Measurements from ENCODE around the gene RAPGEF5.

RAPGEF5 gene

DNA sequence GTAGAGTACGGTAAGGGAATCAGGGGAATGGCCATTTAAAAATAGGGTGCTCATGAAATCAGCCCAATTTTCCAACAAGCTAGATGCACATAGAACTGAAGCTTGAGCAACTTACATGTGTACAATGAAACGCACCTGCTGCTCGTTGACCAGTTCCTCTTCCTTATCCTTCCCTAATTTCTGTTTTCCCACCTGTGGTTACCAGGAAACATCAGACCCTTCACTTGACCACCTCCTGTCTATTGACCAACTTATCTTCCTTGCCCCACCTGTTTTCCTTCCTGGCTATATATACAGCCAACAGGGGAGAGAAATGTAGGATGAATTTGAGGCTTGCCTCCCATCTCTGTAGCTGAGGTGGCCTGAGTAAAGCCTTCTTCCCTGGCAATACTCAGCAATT lies 37.8 kb upstream of the RAPGEF5 start:
- no peaks in the 10 kb centered on the region for H3K27me3 ChIP-seq (ENCODE audit: control insufficient read depth, insufficient read depth, low read length)
- H3K4me3 ChIP-seq (ENCODE audit: low read depth, low read length), result no peak overlapping the region
- H3K36me3 ChIP-seq (ENCODE audit: control insufficient read depth, insufficient read depth, low read length), result no peaks in the 10 kb centered on the region
- H3K9me3 ChIP-seq (ENCODE audit: control insufficient read depth, insufficient read depth, low read length), result no peaks in the 10 kb centered on the region
- H3K9ac ChIP-seq (ENCODE audit: low read depth, low read length), result no peak overlapping the region
- H3K4me1 ChIP-seq (ENCODE audit: control insufficient read depth, insufficient read depth, low read length), result peaks cover 3% of the 10 kb centered on the region

DNA sequence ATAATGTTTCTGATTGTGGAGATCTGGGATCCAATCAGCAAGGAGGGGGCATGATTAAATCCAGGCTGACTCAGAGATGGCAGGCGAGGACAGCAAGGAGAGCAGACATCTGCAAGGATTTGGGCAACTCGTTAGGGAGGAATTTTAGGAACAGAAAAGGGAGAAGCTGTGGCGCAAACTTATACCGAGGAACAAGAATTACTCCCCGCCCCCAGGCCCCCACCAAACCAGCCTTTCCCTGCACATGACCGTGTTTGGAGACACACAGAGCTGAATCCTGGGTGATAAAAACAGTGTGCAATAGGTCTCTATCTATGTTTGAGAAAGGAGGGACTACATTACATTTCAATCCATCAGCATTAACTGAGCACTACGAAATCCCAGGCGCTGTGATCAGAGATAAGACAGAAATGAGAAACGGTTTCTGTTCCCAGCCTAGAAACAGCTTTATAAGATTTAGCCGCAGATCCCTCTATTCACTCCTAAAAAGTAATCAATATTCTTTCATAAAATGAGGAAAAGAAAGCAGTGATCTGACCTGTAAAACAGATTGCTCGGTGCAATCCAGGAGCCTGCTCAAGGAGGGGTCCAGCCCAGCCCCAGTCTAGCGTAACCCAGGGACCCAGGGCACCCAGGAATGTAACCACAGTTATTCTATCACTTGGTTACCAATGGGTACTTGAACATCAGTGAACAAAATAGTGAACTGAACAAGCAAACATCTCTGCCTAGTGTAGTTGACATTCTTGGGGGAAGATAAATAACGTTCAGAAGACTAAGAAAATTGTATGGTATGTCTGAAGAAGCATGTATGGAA lies 37.2 kb upstream of the RAPGEF5 start:
- H3K9ac ChIP-seq (ENCODE audit: low read depth, low read length), result no peak overlapping the region
- no peak overlapping the region for H3K4me3 ChIP-seq (ENCODE audit: low read depth, low read length)
- no peaks in the 10 kb centered on the region for H3K36me3 ChIP-seq (ENCODE audit: control insufficient read depth, insufficient read depth, low read length)
- no peaks in the 10 kb centered on the region for H3K9me3 ChIP-seq (ENCODE audit: control insufficient read depth, insufficient read depth, low read length)
- no peaks in the 10 kb centered on the region for H3K27me3 ChIP-seq (ENCODE audit: control insufficient read depth, insufficient read depth, low read length)
- H3K4me1 ChIP-seq (ENCODE audit: control insufficient read depth, insufficient read depth, low read length), result peaks cover 3% of the 10 kb centered on the region

DNA sequence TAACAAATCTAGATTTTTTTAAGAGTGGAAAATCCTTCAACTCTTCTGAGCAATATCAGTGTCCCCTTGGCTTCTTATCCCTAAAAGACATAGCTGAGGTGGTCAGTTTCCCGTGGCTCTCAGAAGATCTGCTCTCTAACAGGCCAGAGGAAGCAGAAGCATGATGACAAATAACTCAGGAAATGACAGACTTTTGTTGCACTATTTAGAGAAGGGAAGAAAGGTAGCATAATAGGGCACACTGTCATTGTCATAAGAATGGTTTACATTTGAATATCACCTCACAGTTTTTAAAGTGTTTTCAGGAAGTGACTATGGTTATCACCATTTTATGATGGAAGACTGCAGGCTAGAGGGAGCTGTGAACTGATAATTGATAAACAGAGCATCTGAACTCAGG lies 33.6 kb upstream of the RAPGEF5 start:
- no peak overlapping the region for H3K4me3 ChIP-seq (ENCODE audit: low read depth, low read length)
- H3K27me3 ChIP-seq (ENCODE audit: control insufficient read depth, insufficient read depth, low read length), result no peaks in the 10 kb centered on the region
- H3K36me3 ChIP-seq (ENCODE audit: control insufficient read depth, insufficient read depth, low read length), result no peaks in the 10 kb centered on the region
- H3K4me1 ChIP-seq (ENCODE audit: control insufficient read depth, insufficient read depth, low read length), result peaks cover 3% of the 10 kb centered on the region
- no peaks in the 10 kb centered on the region for H3K9me3 ChIP-seq (ENCODE audit: control insufficient read depth, insufficient read depth, low read length)
- no peak overlapping the region for H3K9ac ChIP-seq (ENCODE audit: low read depth, low read length)

DNA sequence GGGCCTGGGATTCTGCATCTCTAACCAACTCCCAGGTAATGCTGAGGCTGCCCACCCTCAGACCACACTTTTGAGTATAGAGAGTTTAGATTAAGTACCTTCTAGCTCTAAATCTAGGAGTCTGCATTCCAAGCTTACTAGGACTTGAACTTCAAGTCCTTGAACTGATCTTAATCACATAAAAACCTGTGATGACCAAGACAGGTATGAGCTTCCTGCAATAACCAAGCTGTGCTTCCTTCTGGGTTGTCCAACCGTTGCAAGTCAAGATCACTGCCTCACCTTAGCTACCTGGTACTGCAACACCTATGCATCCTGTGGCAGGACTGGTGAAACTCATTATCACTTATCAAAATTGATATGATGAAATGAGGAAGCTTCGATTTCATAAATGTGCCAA lies 32.9 kb upstream of the RAPGEF5 start:
- H3K9me3 ChIP-seq (ENCODE audit: control insufficient read depth, insufficient read depth, low read length), result no peaks in the 10 kb centered on the region
- H3K4me1 ChIP-seq (ENCODE audit: control insufficient read depth, insufficient read depth, low read length), result peaks cover 3% of the 10 kb centered on the region
- H3K36me3 ChIP-seq (ENCODE audit: control insufficient read depth, insufficient read depth, low read length), result no peaks in the 10 kb centered on the region
- H3K4me3 ChIP-seq (ENCODE audit: low read depth, low read length), result no peak overlapping the region
- no peaks in the 10 kb centered on the region for H3K27me3 ChIP-seq (ENCODE audit: control insufficient read depth, insufficient read depth, low read length)
- H3K9ac ChIP-seq (ENCODE audit: low read depth, low read length), result no peak overlapping the region

DNA sequence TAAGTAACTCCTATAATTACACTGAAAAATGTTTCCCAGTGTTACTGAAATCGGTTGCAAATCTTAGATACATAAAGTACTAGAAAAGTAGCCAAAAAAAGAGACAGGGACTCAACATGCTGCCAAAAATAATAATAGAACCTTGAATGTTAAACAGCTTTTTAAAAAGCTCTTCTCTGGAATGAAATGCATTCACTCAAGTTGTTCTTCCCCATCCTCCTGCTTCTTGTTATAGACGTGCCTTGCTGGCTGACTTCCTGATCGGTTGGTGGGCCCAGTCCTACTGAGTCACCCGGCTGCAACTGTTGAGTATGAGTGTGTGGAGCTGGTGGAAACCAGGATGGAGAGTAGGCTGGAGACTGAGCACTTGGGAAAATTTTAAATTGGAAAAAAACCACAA lies 30.6 kb upstream of the RAPGEF5 start:
- Histone ChIP-seq H3K4me1 (ENCODE audit: control insufficient read depth, insufficient read depth, low read length) (peaks cover 3% of the 10 kb centered on the region), H3K36me3 (ENCODE audit: control insufficient read depth, insufficient read depth, low read length) (no peaks in the 10 kb centered on the region), H3K4me3 (ENCODE audit: low read depth, low read length) (no peak overlapping the region), H3K9ac (ENCODE audit: low read depth, low read length) (no peak overlapping the region), H3K9me3 (ENCODE audit: control insufficient read depth, insufficient read depth, low read length) (no peaks in the 10 kb centered on the region), H3K27me3 (ENCODE audit: control insufficient read depth, insufficient read depth, low read length) (no peaks in the 10 kb centered on the region)

DNA sequence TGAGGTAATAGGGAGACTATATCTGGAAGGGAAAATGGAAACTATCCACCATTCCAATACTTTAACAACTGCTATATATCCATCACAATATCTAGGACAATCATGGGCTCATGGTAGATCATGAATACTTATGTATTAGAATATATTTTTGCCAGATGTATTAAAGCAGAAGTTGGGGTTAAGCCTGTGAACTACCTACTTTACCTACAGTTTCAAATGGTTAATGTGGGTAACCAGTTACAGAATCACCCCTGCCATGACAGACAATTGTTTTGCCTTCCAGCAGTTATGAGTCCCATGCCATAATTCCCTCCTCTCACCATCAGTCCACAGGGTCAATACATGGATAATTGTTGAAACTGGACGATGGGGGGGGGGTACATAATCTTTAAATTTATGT lies 29.9 kb upstream of the RAPGEF5 start:
- Histone ChIP-seq H3K9ac (ENCODE audit: low read depth, low read length) (no peak overlapping the region), H3K27me3 (ENCODE audit: control insufficient read depth, insufficient read depth, low read length) (no peaks in the 10 kb centered on the region), H3K36me3 (ENCODE audit: control insufficient read depth, insufficient read depth, low read length) (no peaks in the 10 kb centered on the region), H3K9me3 (ENCODE audit: control insufficient read depth, insufficient read depth, low read length) (no peaks in the 10 kb centered on the region), H3K4me1 (ENCODE audit: control insufficient read depth, insufficient read depth, low read length) (peaks cover 3% of the 10 kb centered on the region), H3K4me3 (ENCODE audit: low read depth, low read length) (no peak overlapping the region)

DNA sequence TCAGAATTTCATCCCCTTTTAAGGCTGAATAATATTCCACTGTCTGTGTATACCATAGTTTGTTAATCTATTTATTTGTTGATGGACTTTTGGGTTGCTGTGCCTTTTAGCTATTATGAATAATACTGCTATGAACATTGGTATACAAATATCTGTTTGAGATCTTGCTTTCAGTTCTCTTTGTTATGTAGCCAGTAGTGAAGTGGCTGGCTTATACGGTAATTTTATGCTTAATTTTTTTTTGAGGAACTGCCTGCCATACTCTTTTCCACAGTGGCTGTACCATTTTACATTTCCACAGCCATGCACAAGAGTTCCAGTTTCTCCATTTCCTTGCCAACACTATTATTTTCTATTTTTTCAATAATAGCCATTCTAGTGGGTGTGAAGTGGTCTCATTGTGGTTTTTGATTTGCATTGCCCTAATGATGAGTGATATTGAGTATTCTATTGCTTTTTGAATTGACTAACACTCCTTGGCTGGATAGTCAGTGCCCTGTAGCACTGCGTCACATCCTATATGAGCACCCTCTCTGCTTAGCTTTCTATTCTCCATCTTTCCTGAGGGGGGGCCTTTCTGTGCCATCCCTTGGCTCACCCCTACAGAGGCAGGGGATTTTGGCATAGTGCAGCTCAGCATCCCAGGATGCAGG lies 29.4 kb upstream of the RAPGEF5 start:
- H3K36me3 ChIP-seq (ENCODE audit: control insufficient read depth, insufficient read depth, low read length), result no peaks in the 10 kb centered on the region
- peaks cover 3% of the 10 kb centered on the region for H3K4me1 ChIP-seq (ENCODE audit: control insufficient read depth, insufficient read depth, low read length)
- no peak overlapping the region for H3K4me3 ChIP-seq (ENCODE audit: low read depth, low read length)
- no peaks in the 10 kb centered on the region for H3K9me3 ChIP-seq (ENCODE audit: control insufficient read depth, insufficient read depth, low read length)
- H3K27me3 ChIP-seq (ENCODE audit: control insufficient read depth, insufficient read depth, low read length), result no peaks in the 10 kb centered on the region
- H3K9ac ChIP-seq (ENCODE audit: low read depth, low read length), result no peak overlapping the region

DNA sequence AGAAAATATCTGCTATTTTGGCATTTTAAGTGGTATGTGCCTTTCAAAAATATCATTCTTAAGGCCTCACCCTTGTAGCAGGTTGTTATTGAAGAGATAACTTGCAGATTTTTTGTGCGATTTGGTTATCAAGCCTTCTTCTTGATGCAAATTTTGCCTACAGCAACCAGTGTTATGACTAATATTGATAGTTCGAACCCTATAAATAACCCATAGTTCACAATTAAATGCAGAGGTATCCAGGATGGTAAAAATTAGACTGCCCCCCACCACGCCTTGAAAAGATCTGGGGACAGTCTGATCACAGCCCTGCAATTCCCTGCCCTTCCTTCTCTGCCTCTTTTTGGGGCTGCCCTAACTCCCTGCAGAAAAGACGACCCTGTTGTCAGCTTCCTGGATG lies 28.4 kb upstream of the RAPGEF5 start:
- Histone ChIP-seq H3K4me1 (ENCODE audit: control insufficient read depth, insufficient read depth, low read length) (no peaks in the 10 kb centered on the region), H3K36me3 (ENCODE audit: control insufficient read depth, insufficient read depth, low read length) (no peaks in the 10 kb centered on the region), H3K9ac (ENCODE audit: low read depth, low read length) (no peak overlapping the region), H3K9me3 (ENCODE audit: control insufficient read depth, insufficient read depth, low read length) (no peaks in the 10 kb centered on the region), H3K4me3 (ENCODE audit: low read depth, low read length) (no peak overlapping the region), H3K27me3 (ENCODE audit: control insufficient read depth, insufficient read depth, low read length) (no peaks in the 10 kb centered on the region)

DNA sequence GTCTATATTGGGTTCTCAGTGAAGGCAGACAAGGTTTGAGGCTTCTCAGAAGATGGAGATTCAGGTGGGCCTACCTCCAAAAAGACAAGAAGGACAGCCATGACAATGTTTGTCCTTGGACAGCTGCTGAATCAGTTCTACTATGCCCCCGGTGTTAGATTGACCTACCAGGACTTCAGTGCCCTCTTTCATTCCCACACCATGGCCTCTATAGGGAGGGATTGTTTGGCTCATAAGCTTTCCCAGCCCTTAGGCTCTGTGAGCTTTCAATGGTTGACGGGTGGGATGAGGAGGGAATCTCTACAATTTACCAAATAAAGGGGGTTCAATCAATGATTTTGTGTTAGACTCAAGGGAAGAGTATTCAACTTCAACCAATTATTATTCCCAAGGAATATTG lies 23.4 kb upstream of the RAPGEF5 start:
- Histone ChIP-seq H3K4me1 (ENCODE audit: control insufficient read depth, insufficient read depth, low read length) (no peaks in the 10 kb centered on the region), H3K9me3 (ENCODE audit: control insufficient read depth, insufficient read depth, low read length) (no peaks in the 10 kb centered on the region), H3K9ac (ENCODE audit: low read depth, low read length) (no peak overlapping the region), H3K36me3 (ENCODE audit: control insufficient read depth, insufficient read depth, low read length) (no peaks in the 10 kb centered on the region), H3K4me3 (ENCODE audit: low read depth, low read length) (no peak overlapping the region), H3K27me3 (ENCODE audit: control insufficient read depth, insufficient read depth, low read length) (no peaks in the 10 kb centered on the region)

DNA sequence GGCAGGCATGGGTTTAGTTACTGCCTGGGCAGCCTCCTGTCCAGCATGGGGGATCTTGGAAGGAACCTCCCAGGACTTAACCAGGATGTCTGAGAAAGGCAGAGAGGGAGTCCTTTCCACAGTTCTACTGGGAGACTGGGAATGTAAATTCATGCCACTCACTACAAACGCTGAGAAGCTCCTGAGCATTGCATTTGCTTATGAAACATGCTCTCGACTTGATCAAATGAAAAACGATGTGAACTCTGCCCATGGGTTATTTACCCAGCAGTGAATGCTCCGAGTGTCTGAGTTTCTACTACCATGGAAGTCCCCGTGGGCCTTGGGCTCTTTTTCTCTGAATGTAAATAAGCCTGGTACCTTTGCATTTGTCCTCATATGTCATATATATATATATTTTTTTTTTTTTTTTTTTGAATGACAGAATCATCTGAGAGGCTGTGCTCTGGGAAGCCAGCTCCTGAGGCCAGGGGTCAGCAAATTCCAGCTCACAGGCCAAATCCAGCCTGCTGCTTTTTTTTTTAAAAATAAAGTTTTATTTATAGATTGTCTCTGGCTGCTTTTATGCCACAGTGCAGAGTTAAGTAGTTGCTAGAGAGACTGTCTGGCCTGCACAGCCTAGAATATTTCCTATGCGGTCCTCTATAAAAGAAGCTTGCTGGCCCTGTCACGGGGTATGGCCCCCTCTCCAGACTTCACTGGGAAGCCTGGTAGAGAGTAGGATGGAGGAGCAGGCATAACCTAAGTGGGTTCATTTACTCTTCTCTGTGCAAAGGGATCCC lies 21.4 kb upstream of the RAPGEF5 start:
- no peaks in the 10 kb centered on the region for H3K4me1 ChIP-seq (ENCODE audit: control insufficient read depth, insufficient read depth, low read length)
- H3K9me3 ChIP-seq (ENCODE audit: control insufficient read depth, insufficient read depth, low read length), result no peaks in the 10 kb centered on the region
- H3K36me3 ChIP-seq (ENCODE audit: control insufficient read depth, insufficient read depth, low read length), result no peaks in the 10 kb centered on the region
- H3K9ac ChIP-seq (ENCODE audit: low read depth, low read length), result no peak overlapping the region
- no peak overlapping the region for H3K4me3 ChIP-seq (ENCODE audit: low read depth, low read length)
- no peaks in the 10 kb centered on the region for H3K27me3 ChIP-seq (ENCODE audit: control insufficient read depth, insufficient read depth, low read length)

DNA sequence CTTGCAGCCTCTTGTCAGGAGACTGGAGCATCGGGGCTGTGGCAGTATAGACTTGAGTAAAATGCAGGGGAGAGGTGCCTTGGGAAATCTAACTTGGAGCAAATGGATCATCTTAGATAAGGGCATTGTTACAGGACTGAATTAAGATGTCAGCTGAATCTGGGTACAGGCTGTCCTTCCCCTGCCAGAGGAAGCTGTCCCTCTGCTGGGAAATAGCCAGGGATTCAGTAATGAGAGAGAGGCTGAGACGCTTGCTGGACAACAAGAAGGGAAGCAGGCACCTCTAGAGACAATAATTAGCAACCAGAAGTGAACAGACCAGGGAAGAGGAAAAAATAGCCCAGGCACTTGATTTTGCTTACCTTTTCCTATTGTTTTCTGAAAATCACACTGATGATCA lies 20.7 kb upstream of the RAPGEF5 start:
- Histone ChIP-seq H3K4me1 (ENCODE audit: control insufficient read depth, insufficient read depth, low read length) (no peaks in the 10 kb centered on the region), H3K9me3 (ENCODE audit: control insufficient read depth, insufficient read depth, low read length) (no peaks in the 10 kb centered on the region), H3K27me3 (ENCODE audit: control insufficient read depth, insufficient read depth, low read length) (no peaks in the 10 kb centered on the region), H3K4me3 (ENCODE audit: low read depth, low read length) (no peak overlapping the region), H3K36me3 (ENCODE audit: control insufficient read depth, insufficient read depth, low read length) (no peaks in the 10 kb centered on the region), H3K9ac (ENCODE audit: low read depth, low read length) (no peak overlapping the region)

Data from iPS-15b (cell line).